Measurements from ENCODE around the gene KCNA1.
"Not testable (repeated sequence)": the region's sequence is repeated elsewhere in the genome, so short reads cannot be mapped to it uniquely, and the experiment has no call there.

The KCNA1 gene

GRCh38 chr12:4909734-4910501 lies at the start of gene KCNA1:
Gene KCNA1, plus strand, starts transcription at chr12:4909905. Its CDS starts 1,474 bp downstream, at chr12:4911379.
- DNase-seq (ENCODE audit: low read depth in 3 of 3, low spot score in 1 of 3), result no peak

GRCh38 chr12:4860741-4861140 lies 49.0 kb upstream of the KCNA1 start:
- DNase-seq (ENCODE audit: low read depth in 3 of 3, low spot score in 1 of 3), result no peak

- DNase-seq (ENCODE audit: low read depth in 3 of 3, low spot score in 1 of 3), result no peak
These were observed 46.9 kb upstream of the KCNA1 start for GRCh38 chr12:4862809-4863208.

- DNase-seq (ENCODE audit: low read depth in 3 of 3, low spot score in 1 of 3), result no peak
These were observed 45.1 kb upstream of the KCNA1 start for GRCh38 chr12:4864575-4864974.

- no peak for DNase-seq (ENCODE audit: low read depth in 3 of 3, low spot score in 1 of 3)
These were observed 44.5 kb upstream of the KCNA1 start for GRCh38 chr12:4865246-4865645.

- no peak for DNase-seq (ENCODE audit: low read depth in 3 of 3, low spot score in 1 of 3)
These were observed 43.4 kb upstream of the KCNA1 start for GRCh38 chr12:4866299-4866698.

- DNase-seq (ENCODE audit: low read depth in 3 of 3, low spot score in 1 of 3), result no peak
These were observed 42.3 kb upstream of the KCNA1 start for GRCh38 chr12:4867384-4867783.

GRCh38 chr12:4870423-4870822 lies 39.3 kb upstream of the KCNA1 start:
- DNase-seq (ENCODE audit: low read depth in 3 of 3, low spot score in 1 of 3), result no peak

- DNase-seq (ENCODE audit: low read depth in 3 of 3, low spot score in 1 of 3), result no peak
These were observed 38.2 kb upstream of the KCNA1 start for GRCh38 chr12:4871514-4871913.

GRCh38 chr12:4873947-4874346 lies 35.8 kb upstream of the KCNA1 start:
- no peak for DNase-seq (ENCODE audit: low read depth in 3 of 3, low spot score in 1 of 3)

- no peak for DNase-seq (ENCODE audit: low read depth in 3 of 3, low spot score in 1 of 3)
These were observed 35.0 kb upstream of the KCNA1 start for GRCh38 chr12:4874671-4875070.

GRCh38 chr12:4879481-4879880 lies 30.2 kb upstream of the KCNA1 start:
- DNase-seq (ENCODE audit: low read depth in 3 of 3, low spot score in 1 of 3), result not testable (repeated sequence)

GRCh38 chr12:4881266-4882064 lies 28.2 kb upstream of the KCNA1 start:
- DNase-seq (ENCODE audit: low read depth in 3 of 3, low spot score in 1 of 3), result no peak

- DNase-seq (ENCODE audit: low read depth in 3 of 3, low spot score in 1 of 3), result no peak
These were observed 17.8 kb upstream of the KCNA1 start for GRCh38 chr12:4891866-4892265.

- no peak for DNase-seq (ENCODE audit: low read depth in 3 of 3, low spot score in 1 of 3)
These were observed 17.3 kb upstream of the KCNA1 start for GRCh38 chr12:4892418-4892817.

- DNase-seq (ENCODE audit: low read depth in 3 of 3, low spot score in 1 of 3), result no peak
These were observed 15.7 kb upstream of the KCNA1 start for GRCh38 chr12:4894019-4894418.

- no peak for DNase-seq (ENCODE audit: low read depth in 3 of 3, low spot score in 1 of 3)
These were observed 10.3 kb upstream of the KCNA1 start for GRCh38 chr12:4899364-4899763.

GRCh38 chr12:4900327-4900726 lies 9.4 kb upstream of the KCNA1 start:
- no peak for DNase-seq (ENCODE audit: low read depth in 3 of 3, low spot score in 1 of 3)

- no peak for DNase-seq (ENCODE audit: low read depth in 3 of 3, low spot score in 1 of 3)
These were observed 4.4 kb upstream of the KCNA1 start for GRCh38 chr12:4905316-4905715.

- DNase-seq (ENCODE audit: low read depth in 3 of 3, low spot score in 1 of 3), result no peak
These were observed 858 bp upstream of the KCNA1 start for GRCh38 chr12:4908684-4909409.

- no peak for DNase-seq (ENCODE audit: low read depth in 3 of 3, low spot score in 1 of 3)
These were observed 333 bp upstream of the KCNA1 start for GRCh38 chr12:4909410-4909733.
